HepG2 (cell line): ENCODE results near the gene TMEM269. TPM values are rescaled to one million over a fixed set of nuclear protein-coding genes. Genes with fewer than 3 reads are reported as not detected.

Experiments used
- ATAC-seq: fragments of 200-7000 bp; cut with Tn5 transposase; 3 replicates; pipeline ENCODE4 v1.9.1; 2020; ENCODE audit warnings: mild to moderate bottlenecking, moderate library complexity
- BruUV-seq: library from RNA; stranded (reverse); fragments of 400-500 nt; replicated peaks from 2 replicates; lab custom pipeline; 2021; lab: Mats Ljungman, UMichigan
- CTCF ChIA-PET: fragments of 300-600 bp; formaldehyde crosslinking; extraction: SDS; loops from one replicate; lab custom pipeline; 2021; ENCODE audit warnings: low total read pairs, inconsistent platforms, low intra/inter-chr PET ratio; lab: Yijun Ruan, JAX
- POLR2A ChIA-PET: fragments of 350-600 bp; sonication (Branson Sonifier 250); formaldehyde crosslinking; loops from one replicate; lab custom pipeline; 2020; ENCODE audit warnings: antibody characterized with exemption, inconsistent platforms; lab: Yijun Ruan, JAX
- DNase-seq: peaks from one replicate; pipeline ENCODE4 v3.0.0-alpha.2; 2015; ENCODE audit warnings: low spot score
- FAIRE-seq: peaks from 3 replicates; lab custom pipeline; 2011; peaks lifted over from hg19 to GRCh38; lab: Jason Lieb, UNC
- H2AFZ ChIP-seq: one replicate; pipeline ENCODE4 v1.6.1; 2011; ENCODE audit warnings: low read length, inconsistent platforms
- H3K27ac ChIP-seq: fragments of 300-600 bp; 3 replicates; pipeline ENCODE4 v1.8.0; 2011; ENCODE audit warnings: mixed run types, mild to moderate bottlenecking, mixed read lengths, low read length, inconsistent platforms; ENCODE audit not compliant: insufficient read depth; ENCODE audit errors: extremely low read length
- H3K27me3 ChIP-seq, 2 experiments: fragments of 200-600 bp in 1 of 2; 2 replicates in 1 of 2; 3 replicates in 1 of 2; pipeline versions ENCODE4 v1.6.0 to v1.8.0; 2011; ENCODE audit warnings: low read length in 2 of 2, mild to moderate bottlenecking in 2 of 2, moderate library complexity in 2 of 2, inconsistent platforms in 1 of 2; ENCODE audit not compliant: insufficient read depth in 2 of 2, control insufficient read depth in 1 of 2
- H3K36me3 ChIP-seq, 2 experiments: fragments of 200-600 bp in 1 of 2; replicated peaks in 1 of 2; 2 replicates in 1 of 2; 3 replicates in 1 of 2; pipeline versions ENCODE4 v1.5.1 to v1.8.0; 2011; ENCODE audit warnings: low read length in 2 of 2, inconsistent platforms in 1 of 2; ENCODE audit not compliant: insufficient read depth in 2 of 2, control insufficient read depth in 1 of 2
- H3K4me1 ChIP-seq: 2 replicates; pipeline ENCODE4 v1.5.1; 2012; ENCODE audit warnings: low read length, inconsistent platforms; ENCODE audit not compliant: insufficient read depth
- H3K4me2 ChIP-seq: 2 replicates; pipeline ENCODE4 v1.6.0; 2011; ENCODE audit warnings: low read depth, low read length, inconsistent platforms
- H3K4me3 ChIP-seq, 3 experiments: fragments of 200-600 bp in 1 of 3; sonication (generic), shearing (Covaris generic) in 1 of 3; replicated peaks in 1 of 3; 2 replicates each; pipeline ENCODE4 v1.5.1; 2011 to 2016; ENCODE audit warnings: low read length in 3 of 3, inconsistent platforms in 2 of 3, low read depth in 2 of 3, mild to moderate bottlenecking in 2 of 3, control low read depth in 1 of 3, mixed read lengths in 1 of 3; ENCODE audit not compliant: insufficient read depth in 1 of 3
- H3K79me2 ChIP-seq: one replicate; pipeline ENCODE4 v1.6.1; 2011; ENCODE audit warnings: low read length, inconsistent platforms; ENCODE audit not compliant: insufficient read depth
- H3K9ac ChIP-seq: 2 replicates; pipeline ENCODE4 v1.6.0; 2011; ENCODE audit warnings: mild to moderate bottlenecking, low read depth, low read length, inconsistent platforms; ENCODE audit not compliant: insufficient read depth
- H3K9me3 ChIP-seq: 2 replicates; pipeline ENCODE4 v1.5.1; 2012; ENCODE audit warnings: mild to moderate bottlenecking, low read length
- H4K20me1 ChIP-seq: 2 replicates; pipeline ENCODE4 v1.6.0; 2011; ENCODE audit warnings: inconsistent platforms, mild to moderate bottlenecking, low read length, moderate library complexity; ENCODE audit not compliant: insufficient read depth
- CENPBD1 ChIP-seq: sonication (generic); formaldehyde crosslinking; IDR thresholded peaks from 2 replicates; pipeline ENCODE4 v1.8.0; 2022; ENCODE audit warnings: missing genetic modification reagents, low read depth, mild to moderate bottlenecking, borderline replicate concordance
- ERF ChIP-seq: IDR thresholded peaks from 2 replicates; pipeline ENCODE4 v1.6.1; 2018; ENCODE audit warnings: missing biosample characterization, missing genetic modification reagents
- MTF2 ChIP-seq: sonication (generic); formaldehyde crosslinking; IDR thresholded peaks from 2 replicates; pipeline ENCODE4 v1.5.0; 2020; ENCODE audit warnings: missing genetic modification reagents, borderline replicate concordance
- MZF1 ChIP-seq: sonication (generic); formaldehyde crosslinking; IDR thresholded peaks from 2 replicates; pipeline ENCODE4 v1.8.1; 2023; ENCODE audit warnings: mild to moderate bottlenecking, missing genetic modification reagents, borderline replicate concordance
- RFXAP ChIP-seq: sonication (generic); formaldehyde crosslinking; IDR thresholded peaks from 2 replicates; pipeline ENCODE4 v1.4.0; 2020; ENCODE audit warnings: missing genetic modification reagents, borderline replicate concordance
- ZBTB44 ChIP-seq: sonication (generic); formaldehyde crosslinking; IDR thresholded peaks from 2 replicates; pipeline ENCODE4 v1.4.0; 2020; ENCODE audit warnings: missing genetic modification reagents
- ZHX2 ChIP-seq, 2 experiments: sonication (generic) in 1 of 2; formaldehyde crosslinking in 1 of 2; IDR thresholded peaks; 2 replicates each; pipeline versions ENCODE4 v1.6.1 to v1.9.0; 2014 to 2022; ENCODE audit warnings: antibody characterized with exemption in 1 of 2, borderline replicate concordance in 1 of 2, inconsistent platforms in 1 of 2, low read depth in 1 of 2, missing genetic modification reagents in 1 of 2
- ZNF562 ChIP-seq: sonication (generic); formaldehyde crosslinking; IDR thresholded peaks from 2 replicates; pipeline ENCODE4 v1.8.0; 2022; ENCODE audit warnings: missing genetic modification reagents, borderline replicate concordance
- ZNF629 ChIP-seq: sonication (generic); formaldehyde crosslinking; conservative IDR thresholded peaks from 2 replicates; pipeline ENCODE4 v1.5.0; 2020; ENCODE audit warnings: missing genetic modification reagents
- ZNF678 ChIP-seq: sonication (generic); formaldehyde crosslinking; IDR thresholded peaks from 2 replicates; pipeline ENCODE4 v1.4.0; 2020; ENCODE audit warnings: mild to moderate bottlenecking, missing genetic modification reagents
- ZNF768 ChIP-seq: sonication (generic); formaldehyde crosslinking; IDR thresholded peaks from 2 replicates; pipeline ENCODE4 v1.4.0; 2020; ENCODE audit warnings: missing genetic modification reagents
- WGBS: methylation state at CpG from one replicate; pipeline ENCODE4 v1.1.6; 2017; ENCODE audit warnings: low lambda C conversion rate; 5-methylcytosine and 5-hydroxymethylcytosine counted together
- in situ Hi-C: cut with HindIII; loops from 2 replicates; pipeline ENCODE4 v1.10.0; 2017; ENCODE audit warnings: low pct_unique_long_range_greater_than_20kb; ENCODE audit not compliant: extremely low pct_ligation_motif_present
- intact Hi-C: fragments of 100-400 bp; cut with micrococcal nuclease; formaldehyde crosslinking; loops from one replicate; pipeline ENCODE4 v1.10.0; 2022; ENCODE audit not compliant: unreplicated experiment
- polyA plus RNA-seq, 8 experiments: library from polyadenylated mRNA; depleted of rRNA in 3 of 8; stranded (reverse) in 7 of 8; unstranded in 1 of 8; fragments of >200 nt; fragmentation: Illumina TruSeq in 4 of 8; extraction: Trizol in 4 of 8; gene quantifications; 2 replicates each; pipeline versions ENCODE4 v1.2.1 to v1.2.3, GENCODE V29; 2011 to 2016; ENCODE audit warnings: low read depth in 4 of 8, missing spikeins in 1 of 8, mixed read lengths in 1 of 8; ENCODE audit not compliant: insufficient read depth in 1 of 8
- total RNA-seq, 5 experiments: library from RNA; depleted of rRNA; stranded (reverse); fragments of >200 nt; fragmentation: Illumina TruSeq; extraction: Trizol; gene quantifications; 2 replicates each; pipeline ENCODE4 v1.2.3, GENCODE V29; 2016; ENCODE audit warnings: low read depth in 1 of 5
- TF ChIP-seq, protein P1 (sequence below): sonication (generic); formaldehyde crosslinking; IDR thresholded peaks from 2 replicates; pipeline ENCODE4 v1.4.0; 2020; ENCODE audit warnings: missing genetic modification reagents

The TMEM269 gene
- total and polyA plus RNA-seq, 2 of the 13 experiments (the other 11 are each of a cell fraction or from before 2014, with no cell fraction given) = 0.15 to 0.21 TPM

- Histone ChIP-seq H3K36me3 (peaks cover 4 to 31% of the 10 kb centered on the region in 2 experiments; a peak in 3 of 5 replicates), H3K79me2 (peaks cover 33% of the 10 kb centered on the region), H3K27ac (peak overlapping the region; percentile 9), H3K4me3 (no peak overlapping the region), H4K20me1 (no peaks in the 10 kb centered on the region; the same call in 1 of the 2 replicates), H3K27me3 (no peaks in the 10 kb centered on the region; a peak in 1 of 5 replicates), H3K9me3 (no peaks in the 10 kb centered on the region), H3K4me2 (no peak overlapping the region), H3K9ac (no peak overlapping the region), H3K4me1 (peaks cover 24% of the 10 kb centered on the region), H2AFZ (no peak overlapping the region)
- intact Hi-C loops = no loop called here
- BruUV-seq = no TSS peak
- no peak for ATAC-seq
- in situ Hi-C loops = no loop called here
- no peak for DNase-seq
- ChIA-PET CTCF (no interaction called here), POLR2A (no interaction called here)
- 72% methylated on average over 5 of the region's 5 CpGs for WGBS
- FAIRE-seq = no peak
- TF ChIP-seq RFXAP (no peak), ZNF562 (CRISPR knock-in tag) (no peak), ZNF678 (CRISPR knock-in tag) (no peak), ZHX2 (IDR thresholded peaks at IDR 0.05; ENCODE audit: low read depth) (no peak), ZHX2 (CRISPR knock-in tag; IDR thresholded peaks at IDR 0.05; ENCODE audit: borderline replicate concordance) (no peak), MTF2 (CRISPR knock-in tag) (no peak), ZNF768 (CRISPR knock-in tag) (no peak), ERF (CRISPR knock-in tag) (no peak), CENPBD1 (CRISPR knock-in tag) (no peak), ZBTB44 (no peak), ZNF629 (CRISPR knock-in tag) (no peak), MZF1 (no peak)
- TF ChIP-seq, protein P1, sequence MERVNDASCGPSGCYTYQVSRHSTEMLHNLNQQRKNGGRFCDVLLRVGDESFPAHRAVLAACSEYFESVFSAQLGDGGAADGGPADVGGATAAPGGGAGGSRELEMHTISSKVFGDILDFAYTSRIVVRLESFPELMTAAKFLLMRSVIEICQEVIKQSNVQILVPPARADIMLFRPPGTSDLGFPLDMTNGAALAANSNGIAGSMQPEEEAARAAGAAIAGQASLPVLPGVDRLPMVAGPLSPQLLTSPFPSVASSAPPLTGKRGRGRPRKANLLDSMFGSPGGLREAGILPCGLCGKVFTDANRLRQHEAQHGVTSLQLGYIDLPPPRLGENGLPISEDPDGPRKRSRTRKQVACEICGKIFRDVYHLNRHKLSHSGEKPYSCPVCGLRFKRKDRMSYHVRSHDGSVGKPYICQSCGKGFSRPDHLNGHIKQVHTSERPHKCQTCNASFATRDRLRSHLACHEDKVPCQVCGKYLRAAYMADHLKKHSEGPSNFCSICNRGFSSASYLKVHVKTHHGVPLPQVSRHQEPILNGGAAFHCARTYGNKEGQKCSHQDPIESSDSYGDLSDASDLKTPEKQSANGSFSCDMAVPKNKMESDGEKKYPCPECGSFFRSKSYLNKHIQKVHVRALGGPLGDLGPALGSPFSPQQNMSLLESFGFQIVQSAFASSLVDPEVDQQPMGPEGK (CRISPR knock-in tag) = no peak
Measured at GRCh38 chr1:42762269-42762668, 22.5 kb upstream of the TMEM269 start.
